ENCODE measurements around the gene TEX28.
"Not testable (repeated sequence)": the region's sequence is repeated elsewhere in the genome, so short reads cannot be mapped to it uniquely, and the experiment has no call there.

- not testable (repeated sequence) for TF ChIP-seq CTCF, POLR2A (IDR thresholded peaks at IDR 0.05)
Measured at GRCh38 chrX:154286406-154286805, 8.5 kb downstream of the TEX28 start.
